H1 (cell line): ENCODE data around the gene TIGD6. TPM values are rescaled to one million over a fixed set of nuclear protein-coding genes. Genes with fewer than 3 reads are reported as not detected.

Experiments used
- CTCF ChIA-PET: fragments of 300-600 bp; sonication (Branson Sonifier 250); formaldehyde crosslinking; loops from one replicate; lab custom pipeline; 2021; ENCODE audit not compliant: partially characterized antibody; lab: Charles Lee
- POLR2A ChIA-PET: fragments of 300-600 bp; sonication (Branson Sonifier 250); formaldehyde crosslinking; loops from one replicate; lab custom pipeline; 2021; ENCODE audit warnings: inconsistent platforms; ENCODE audit not compliant: partially characterized antibody; lab: Charles Lee
- DNase-seq, 2 experiments: peaks; one replicate each; pipeline versions ENCODE4 v3.0.0 to v3.0.0-alpha.2; 2010 to 2022; ENCODE audit warnings: low spot score in 2 of 2, low read depth in 1 of 2, mixed read lengths in 1 of 2
- FAIRE-seq: peaks from 2 replicates; lab custom pipeline; 2011; peaks lifted over from hg19 to GRCh38; lab: Jason Lieb, UNC
- H2AFZ ChIP-seq: 2 replicates; pipeline ENCODE4 v1.8.1; 2012; ENCODE audit warnings: low read length, inconsistent platforms
- H2AK5ac ChIP-seq: 2 replicates; pipeline ENCODE4 v1.6.1; 2013; ENCODE audit warnings: low read depth, low read length
- H2BK120ac ChIP-seq: replicated peaks from 2 replicates; pipeline ENCODE3; 2013; ENCODE audit warnings: low read depth, low read length, inconsistent platforms
- H2BK12ac ChIP-seq: 2 replicates; pipeline ENCODE4 v1.6.1; 2013; ENCODE audit warnings: low read depth, low read length
- H2BK15ac ChIP-seq: 2 replicates; pipeline ENCODE4 v1.6.1; 2013; ENCODE audit warnings: low read length
- H2BK20ac ChIP-seq: 2 replicates; pipeline ENCODE4 v1.6.1; 2013; ENCODE audit warnings: low read length
- H2BK5ac ChIP-seq: 2 replicates; pipeline ENCODE4 v1.6.1; 2013; ENCODE audit warnings: low read depth, low read length
- H3K14ac ChIP-seq: 2 replicates; pipeline ENCODE4 v1.6.1; 2013; ENCODE audit warnings: inconsistent platforms; ENCODE audit not compliant: insufficient read length
- H3K18ac ChIP-seq: 2 replicates; pipeline ENCODE4 v1.6.1; 2013; ENCODE audit warnings: low read length; ENCODE audit errors: extremely low read depth
- H3K23ac ChIP-seq: 2 replicates; pipeline ENCODE4 v1.6.1; 2013; ENCODE audit warnings: inconsistent platforms; ENCODE audit not compliant: insufficient read length
- H3K23me2 ChIP-seq: 2 replicates; pipeline ENCODE4 v1.6.1; 2013; ENCODE audit warnings: low read depth, low read length
- H3K27ac ChIP-seq: 2 replicates; pipeline ENCODE4 v1.6.1; 2011; ENCODE audit warnings: low read depth, low read length, inconsistent platforms
- H3K27me3 ChIP-seq, 4 experiments: replicated peaks in 1 of 4; 1 replicate in 1 of 4; 2 replicates in 3 of 4; pipeline versions ENCODE4 v1.6.1 to v1.8.1; 2011 to 2013; ENCODE audit warnings: low read length in 3 of 4, mild to moderate bottlenecking in 3 of 4, inconsistent platforms in 2 of 4, mixed read lengths in 2 of 4, moderate library complexity in 1 of 4; ENCODE audit not compliant: control insufficient read depth in 3 of 4, insufficient read depth in 3 of 4; ENCODE audit errors: extremely low read depth in 1 of 4
- H3K36me3 ChIP-seq, 4 experiments: 2 replicates each; pipeline versions ENCODE4 v1.6.1 to v1.8.1; 2011 to 2013; ENCODE audit warnings: mild to moderate bottlenecking in 4 of 4, low read length in 3 of 4, moderate library complexity in 2 of 4, control low read depth in 1 of 4, inconsistent platforms in 1 of 4; ENCODE audit not compliant: insufficient read depth in 4 of 4, control insufficient read depth in 2 of 4
- H3K4ac ChIP-seq: replicated peaks from 2 replicates; pipeline ENCODE3; 2013; ENCODE audit warnings: low read length, low read depth, mixed read lengths, inconsistent platforms; ENCODE audit not compliant: insufficient read length
- H3K4me1 ChIP-seq, 4 experiments: replicated peaks in 1 of 4; 1 replicate in 1 of 4; 2 replicates in 3 of 4; pipeline versions ENCODE4 v1.6.1 to v1.8.1; 2011 to 2013; ENCODE audit warnings: low read length in 3 of 4, inconsistent platforms in 2 of 4, mixed read lengths in 1 of 4; ENCODE audit not compliant: insufficient read depth in 4 of 4, control insufficient read depth in 3 of 4
- H3K4me2 ChIP-seq, 2 experiments: 2 replicates each; pipeline versions ENCODE4 v1.6.1 to v1.8.1; 2011 to 2013; ENCODE audit warnings: low read depth in 2 of 2, low read length in 2 of 2, control low read depth in 1 of 2, inconsistent platforms in 1 of 2, mild to moderate bottlenecking in 1 of 2; ENCODE audit not compliant: insufficient read depth in 1 of 2
- H3K4me3 ChIP-seq, 4 experiments: fragments of 200-600, 300-600 bp in 1 of 4; sonication (generic), shearing (Covaris generic), sonication (Bioruptor Twin) in 1 of 4; 2 replicates each; pipeline versions ENCODE4 v1.5.1 to v1.8.1; 2011 to 2016; ENCODE audit warnings: low read length in 4 of 4, low read depth in 3 of 4, control low read depth in 2 of 4, inconsistent platforms in 2 of 4, mild to moderate bottlenecking in 2 of 4, mixed read lengths in 1 of 4, moderate library complexity in 1 of 4; ENCODE audit not compliant: insufficient read depth in 2 of 4; ENCODE audit errors: extremely low read depth in 1 of 4
- H3K56ac ChIP-seq: replicated peaks from 2 replicates; pipeline ENCODE3; 2013; ENCODE audit warnings: low read depth, mild to moderate bottlenecking, mixed read lengths, low read length, inconsistent platforms; ENCODE audit not compliant: insufficient read length
- H3K79me1 ChIP-seq: 2 replicates; pipeline ENCODE4 v1.6.1; 2013; ENCODE audit warnings: low read depth, low read length, control low read depth
- H3K79me2 ChIP-seq, 2 experiments: 2 replicates each; pipeline versions ENCODE4 v1.6.1 to v1.8.1; 2012 to 2013; ENCODE audit warnings: low read length in 2 of 2, mild to moderate bottlenecking in 2 of 2, inconsistent platforms in 1 of 2; ENCODE audit not compliant: insufficient read depth in 2 of 2, control insufficient read depth in 1 of 2
- H3K9ac ChIP-seq, 4 experiments: replicated peaks in 1 of 4; 1 replicate in 1 of 4; 2 replicates in 3 of 4; pipeline versions ENCODE4 v1.6.1 to v1.8.1; 2011 to 2013; ENCODE audit warnings: low read depth in 3 of 4, low read length in 3 of 4, control low read depth in 2 of 4, mild to moderate bottlenecking in 2 of 4, moderate library complexity in 2 of 4, inconsistent platforms in 1 of 4; ENCODE audit errors: extremely low read depth in 1 of 4
- H3K9me3 ChIP-seq, 2 experiments: 2 replicates each; pipeline versions ENCODE4 v1.6.1 to v1.8.1; 2012 to 2013; ENCODE audit warnings: mild to moderate bottlenecking in 2 of 2, moderate library complexity in 2 of 2, control low read depth in 1 of 2, inconsistent platforms in 1 of 2, low read depth in 1 of 2, low read length in 1 of 2, mixed read lengths in 1 of 2; ENCODE audit not compliant: insufficient read depth in 2 of 2
- H4K20me1 ChIP-seq, 2 experiments: replicated peaks in 1 of 2; 2 replicates each; pipeline versions ENCODE3 to v1.8.1; 2011 to 2013; ENCODE audit warnings: inconsistent platforms in 2 of 2, low read length in 2 of 2, mild to moderate bottlenecking in 1 of 2; ENCODE audit not compliant: insufficient read depth in 2 of 2, control insufficient read depth in 1 of 2
- H4K5ac ChIP-seq: 2 replicates; pipeline ENCODE4 v1.6.1; 2013; ENCODE audit warnings: low read length, low read depth, mixed read lengths, inconsistent platforms; ENCODE audit not compliant: insufficient read length
- H4K8ac ChIP-seq: 2 replicates; pipeline ENCODE4 v1.8.0; 2013; ENCODE audit warnings: mild to moderate bottlenecking, moderate library complexity, low read length, inconsistent platforms; ENCODE audit not compliant: insufficient read depth; ENCODE audit errors: extremely low read depth
- H4K91ac ChIP-seq: replicated peaks from 2 replicates; pipeline ENCODE3; 2013; ENCODE audit warnings: low read length, mixed read lengths, inconsistent platforms; ENCODE audit not compliant: insufficient read length
- CBX5 ChIP-seq: fragments of 300-800, 300-1000 bp; sonication (generic); IDR thresholded peaks from 2 replicates; pipeline ENCODE4 v1.7.1; 2016; ENCODE audit warnings: antibody characterized with exemption, low read length, low read depth
- CTBP2 ChIP-seq: IDR thresholded peaks from 2 replicates; pipeline ENCODE4 v1.7.0; 2011; ENCODE audit warnings: borderline replicate concordance, mild to moderate bottlenecking, moderate library complexity, mixed read lengths, low read length; ENCODE audit not compliant: insufficient read depth, insufficient read length
- SIX5 ChIP-seq: IDR thresholded peaks from 2 replicates; pipeline ENCODE4 v1.6.1; 2011; ENCODE audit warnings: mild to moderate bottlenecking, low read depth, low read length
- SP2 ChIP-seq: IDR thresholded peaks from 2 replicates; pipeline ENCODE4 v1.6.1; 2012; ENCODE audit warnings: mild to moderate bottlenecking, low read length, inconsistent platforms
- ZNF274 ChIP-seq: IDR thresholded peaks from 2 replicates; pipeline ENCODE4 v1.7.0; 2012; ENCODE audit warnings: low read length, borderline replicate concordance; ENCODE audit errors: extremely low read depth
- WGBS, 2 experiments: shearing (Covaris generic) in 1 of 2; methylation state at CpG; one replicate each; pipeline versions ENCODE4 v1.1.6 to v1.1.7; 2013 to 2015; ENCODE audit warnings: low lambda C conversion rate in 2 of 2, mixed read lengths in 2 of 2, inconsistent platforms in 1 of 2, low coverage in 1 of 2, missing lambda C conversion rate in 1 of 2; ENCODE audit not compliant: insufficient replicate concordance in 2 of 2, insufficient coverage in 1 of 2, insufficient read length in 1 of 2; ENCODE audit errors: extremely low coverage in 1 of 2, missing lambda C conversion rate in 1 of 2; 5-methylcytosine and 5-hydroxymethylcytosine counted together
- polyA plus RNA-seq, 7 experiments: library from polyadenylated mRNA; depleted of rRNA in 3 of 7; stranded (reverse) in 5 of 7; unstranded in 2 of 7; fragments of >200 nt in 5 of 7; fragments of 200-250 nt in 2 of 7; gene quantifications; 1 replicate in 5 of 7; 2 replicates in 1 of 7; 4 replicates in 1 of 7; pipeline versions ENCODE4 v1.2.1 to v1.2.3, GENCODE V29; 2011 to 2013; ENCODE audit warnings: missing spikeins in 2 of 7, mixed read lengths in 2 of 7
- total RNA-seq: library from RNA; stranded (reverse); fragmentation: NEBNext Ultra II Directional; extraction: Animal tissue kit (Norgen Biotek cat#: 25700); gene quantifications from 2 replicates; pipeline ENCODE4 v1.2.1, GENCODE V29; 2021

The TIGD6 gene
- total and polyA plus RNA-seq, 2 of the 8 experiments (the other 6 are each of a cell fraction or from before 2014, with no cell fraction given), result 1.3 to 2.4 TPM

GRCh38 chr5:149996205-149996890, 4.1 kb downstream of the TIGD6 start:
- ChIA-PET POLR2A (no interaction called here), CTCF (interaction anchor here (0.9 to 2.4 kb wide), 6 partner anchors 10 to 340 kb away, joined by 3 to 16 read pairs (median 3); no protein-coding TSS in a partner anchor)
- Histone ChIP-seq H2BK5ac (no peak overlapping the region), H3K4me3 (no peak overlapping the region), H4K8ac (no peak overlapping the region), H4K91ac (no peak overlapping the region), H2BK12ac (no peak overlapping the region), H3K18ac (no peak overlapping the region), H3K4ac (no peak overlapping the region), H2BK120ac (no peak overlapping the region), H2BK20ac (no peak overlapping the region), H3K23me2 (peaks cover 11% of the 10 kb centered on the region), H3K79me1 (no peaks in the 10 kb centered on the region), H3K14ac (no peak overlapping the region), H3K56ac (no peak overlapping the region), H3K4me2 (no peak overlapping the region), H3K4me1 (peaks cover 0 to 4% (median 2%) of the 10 kb centered on the region in 4 experiments; a peak in 4 of 7 replicates), H3K23ac (no peak overlapping the region), H4K5ac (no peak overlapping the region)
- no peak for DNase-seq
- no peak for FAIRE-seq
- WGBS, 2 experiments, result 87% methylated on average over 6 of the region's 6 CpGs; no CpG with 5 or more reads in 1 of the 2 experiments
- TF ChIP-seq SIX5 (no peak), CTBP2 (no peak), CBX5 (no peak), ZNF274 (no peak), SP2 (no peak)
- TF ChIP-seq, all 59 proteins: peak for 0
- no peak overlapping the region for H3K9ac ChIP-seq
- H3K9me3 ChIP-seq, result no peaks in the 10 kb centered on the region
- H3K79me2 ChIP-seq, result peaks cover 0 to 4% of the 10 kb centered on the region in 2 experiments; a peak in 2 of 4 replicates
- H2BK15ac ChIP-seq, result no peak overlapping the region
- H3K36me3 ChIP-seq, result no peaks in the 10 kb centered on the region; a peak in 1 of 8 replicates
- no peak overlapping the region for H3K27ac ChIP-seq
- no peak overlapping the region for H2AK5ac ChIP-seq
- H3K27me3 ChIP-seq, result no peaks in the 10 kb centered on the region
- peaks cover 0 to 2% of the 10 kb centered on the region in 2 experiments for H4K20me1 ChIP-seq
- H2AFZ ChIP-seq, result no peak overlapping the region
